Measurements from ENCODE around the gene LDOC1.
"Not testable (repeated sequence)": the region's sequence is repeated elsewhere in the genome, so short reads cannot be mapped to it uniquely, and the experiment has no call there.

The LDOC1 gene

DNA sequence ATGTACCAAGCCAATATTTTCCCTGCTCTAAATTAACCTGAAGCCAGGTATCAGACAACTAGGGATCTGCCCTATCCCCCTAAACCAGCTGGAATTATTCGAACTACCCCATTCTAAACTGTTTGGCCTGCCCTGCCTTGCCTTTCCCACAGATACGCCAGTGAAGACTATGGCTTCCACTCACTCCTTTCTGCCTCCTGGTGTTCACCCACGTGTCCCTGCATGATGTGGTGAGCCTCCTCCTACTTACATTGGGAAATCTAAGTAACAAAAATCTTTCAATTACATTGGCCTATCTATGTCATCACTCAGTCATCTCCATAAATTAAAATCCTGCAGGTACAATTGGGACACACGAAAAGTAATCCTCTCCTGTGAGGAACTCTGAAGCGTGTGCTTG, 6.1 kb upstream of the LDOC1 start:
- no peak for DNase-seq (ENCODE audit: low spot score)
- POLR2A ChIA-PET (ENCODE audit: low non-redundant PET) = no interaction called here
- CTCF ChIA-PET = no interaction called here
- no peak overlapping the region for H3K27ac ChIP-seq
- no peak for TF ChIP-seq CTCF (conservative IDR thresholded peaks at IDR 0.05; ENCODE audit: low read depth)

DNA sequence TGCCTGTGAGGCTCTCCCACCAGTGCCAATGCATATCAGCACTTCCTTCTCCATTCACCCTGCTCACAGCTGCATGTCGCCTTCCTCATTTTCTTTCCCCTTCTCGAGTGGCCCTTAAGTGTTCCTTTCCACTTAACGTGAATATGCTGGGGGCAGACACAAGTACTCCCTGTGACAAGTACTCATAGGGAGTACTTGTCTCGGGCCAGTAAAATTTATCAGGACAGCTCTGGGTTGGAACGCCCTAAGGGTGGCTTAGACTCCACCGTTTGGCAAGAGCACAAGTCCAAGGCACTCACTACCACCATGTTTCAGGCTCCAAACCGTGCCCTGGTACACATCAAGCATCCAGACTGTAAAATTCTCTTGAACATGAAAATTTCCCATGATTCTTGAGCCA, 3.9 kb upstream of the LDOC1 start:
- H3K27ac ChIP-seq = no peak overlapping the region
- ChIA-PET POLR2A (ENCODE audit: low non-redundant PET) (no interaction called here), CTCF (no interaction called here)
- DNase-seq (ENCODE audit: low spot score) = no peak
- no peak for TF ChIP-seq CTCF (conservative IDR thresholded peaks at IDR 0.05; ENCODE audit: low read depth)

DNA sequence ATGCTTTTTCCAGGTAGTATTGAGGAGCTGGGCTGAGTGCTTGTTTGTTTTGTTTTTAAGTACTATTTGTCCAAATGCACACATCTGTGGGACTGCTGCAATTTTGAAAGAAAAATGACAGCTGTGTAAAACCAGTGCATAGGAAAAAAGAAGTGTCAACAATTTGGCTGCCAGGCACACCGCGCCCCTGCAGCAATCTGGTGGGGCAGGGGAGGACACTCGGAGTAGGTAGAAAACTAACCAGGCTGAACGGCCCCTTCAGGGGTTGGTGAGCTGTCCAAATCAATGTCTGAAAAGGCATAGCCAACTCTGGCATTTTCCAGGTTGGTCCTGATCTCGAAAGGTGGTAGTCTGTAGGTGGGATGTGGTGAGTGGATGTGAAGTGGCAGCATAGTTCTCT, 1.1 kb downstream of the LDOC1 start:
- no peak overlapping the region for H3K27ac ChIP-seq
- CTCF ChIA-PET = no interaction called here
- no peak for TF ChIP-seq CTCF (conservative IDR thresholded peaks at IDR 0.05; ENCODE audit: low read depth)
- no peak for DNase-seq (ENCODE audit: low spot score)
- POLR2A ChIA-PET (ENCODE audit: low non-redundant PET) = no interaction called here

DNA sequence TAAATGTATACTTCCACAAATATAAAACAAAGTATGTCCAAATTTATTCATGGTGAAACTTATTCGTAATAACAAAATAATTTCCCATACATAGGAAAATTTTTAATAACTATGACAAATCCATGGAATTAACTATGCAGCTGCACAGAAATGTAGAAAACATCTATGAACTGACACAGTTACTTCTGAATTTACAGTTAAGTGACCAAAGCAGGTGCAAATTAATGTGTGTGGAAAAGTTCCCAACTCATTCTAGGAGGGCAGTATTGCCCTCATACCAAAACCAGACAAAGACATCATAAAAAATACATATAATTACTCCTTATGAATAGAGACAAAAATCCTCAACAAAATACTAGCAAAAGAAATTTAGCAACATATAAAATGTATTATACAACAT, 12.5 kb downstream of the LDOC1 start:
- no peak overlapping the region for H3K27ac ChIP-seq
- TF ChIP-seq CTCF (conservative IDR thresholded peaks at IDR 0.05; ENCODE audit: low read depth) = no peak
- DNase-seq (ENCODE audit: low spot score) = no peak
- POLR2A ChIA-PET (ENCODE audit: low non-redundant PET) = no interaction called here
- CTCF ChIA-PET = no interaction called here

DNA sequence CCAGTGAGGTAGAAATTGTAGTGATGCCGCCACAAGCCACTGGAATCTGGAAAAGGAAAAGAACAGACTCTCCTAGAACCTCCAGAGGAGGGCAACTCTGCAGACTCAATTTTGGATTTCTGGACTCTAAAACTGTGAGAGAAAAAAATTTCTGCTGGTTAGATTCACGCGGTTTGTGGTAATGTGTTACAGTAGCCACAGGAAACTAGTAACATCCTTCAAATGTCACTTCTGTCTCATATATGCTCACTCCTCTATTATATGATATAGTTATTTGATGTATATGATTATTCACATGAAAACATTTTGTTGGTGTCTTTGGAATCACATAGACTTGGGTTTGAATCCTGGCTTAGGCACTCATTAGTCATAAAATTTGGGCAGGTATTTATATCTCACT, 18.8 kb downstream of the LDOC1 start:
- CTCF ChIA-PET = no interaction called here
- POLR2A ChIA-PET (ENCODE audit: low non-redundant PET) = no interaction called here
- no peak overlapping the region for H3K27ac ChIP-seq
- TF ChIP-seq CTCF (conservative IDR thresholded peaks at IDR 0.05; ENCODE audit: low read depth) = no peak
- no peak for DNase-seq (ENCODE audit: low spot score)

- H3K27ac ChIP-seq; DNase-seq (ENCODE audit: low spot score); POLR2A ChIA-PET (ENCODE audit: low non-redundant PET); CTCF ChIA-PET: not testable (repeated sequence)
Observed at GRCh38 chrX:141155231-141155630, 21.7 kb downstream of the LDOC1 start.

DNA sequence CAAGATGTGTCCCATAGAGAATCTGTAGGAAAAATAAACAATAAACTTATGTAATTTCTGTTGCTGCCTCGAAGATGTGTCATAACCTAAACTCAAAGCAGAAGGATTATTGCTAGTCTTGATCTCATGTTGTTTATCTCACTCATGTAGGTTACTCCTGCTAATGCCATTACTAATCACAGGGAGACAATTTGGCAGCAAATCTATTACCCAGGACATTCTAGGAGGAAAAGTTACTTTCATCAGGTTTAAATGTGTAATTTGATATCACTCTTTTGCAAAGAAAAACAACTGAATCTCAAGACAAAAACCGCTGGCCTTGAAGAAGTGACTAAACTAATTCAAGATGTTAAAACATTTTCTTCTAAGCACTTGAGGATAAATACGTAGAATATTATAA, 34.0 kb downstream of the LDOC1 start:
- ChIA-PET CTCF (no interaction called here), POLR2A (ENCODE audit: low non-redundant PET) (no interaction called here)
- no peak for DNase-seq (ENCODE audit: low spot score)
- no peak overlapping the region for H3K27ac ChIP-seq
- TF ChIP-seq CTCF (conservative IDR thresholded peaks at IDR 0.05; ENCODE audit: low read depth) = no peak

All from RWPE1 (cell line).